ENCODE data around the gene ZNF70.

ZNF70 gene

GRCh38 chr22:23695141-23695540 lies 55.8 kb downstream of the ZNF70 start:
- Mint-ChIP-seq H3K27ac (peak overlapping the region; percentile 99), H3K4me3 (no peak overlapping the region), H3K27me3 (no peaks in the 10 kb centered on the region), H3K36me3 (peaks cover 54% of the 10 kb centered on the region), H3K4me1 (peaks cover 47% of the 10 kb centered on the region), H3K9me3 (no peaks in the 10 kb centered on the region)
- CTCF ChIA-PET: interaction anchor here (1.6 kb wide), 1 partner anchor 68 kb away, joined by 5 read pairs; no protein-coding TSS in a partner anchor
- no peak for DNase-seq

GRCh38 chr22:23693979-23694680 lies 56.8 kb downstream of the ZNF70 start:
- CTCF ChIA-PET: no interaction called here
- Mint-ChIP-seq H3K4me1 (peaks cover 42% of the 10 kb centered on the region), H3K9me3 (no peaks in the 10 kb centered on the region), H3K36me3 (peaks cover 44% of the 10 kb centered on the region), H3K4me3 (no peak overlapping the region), H3K27me3 (no peaks in the 10 kb centered on the region), H3K27ac (peak overlapping the region; percentile 99)
- no peak for DNase-seq

- H3K27me3 Mint-ChIP-seq: no peaks in the 10 kb centered on the region
- H3K9me3 Mint-ChIP-seq: no peaks in the 10 kb centered on the region
- CTCF ChIA-PET: no interaction called here
- H3K4me1 Mint-ChIP-seq: peaks cover 33% of the 10 kb centered on the region
- no peak for DNase-seq
- no peak overlapping the region for H3K4me3 Mint-ChIP-seq
- H3K27ac Mint-ChIP-seq: peak overlapping the region; percentile 69
- peaks cover 36% of the 10 kb centered on the region for H3K36me3 Mint-ChIP-seq
Observed at GRCh38 chr22:23692598-23693291, 58.2 kb downstream of the ZNF70 start.

GRCh38 chr22:23691748-23692423 lies 59.0 kb downstream of the ZNF70 start:
- Mint-ChIP-seq H3K9me3 (no peaks in the 10 kb centered on the region), H3K27ac (no peak overlapping the region), H3K4me3 (no peak overlapping the region), H3K4me1 (peaks cover 24% of the 10 kb centered on the region), H3K27me3 (no peaks in the 10 kb centered on the region), H3K36me3 (peaks cover 35% of the 10 kb centered on the region)
- CTCF ChIA-PET: no interaction called here
- DNase-seq: no peak

- CTCF ChIA-PET: no interaction called here
- no peak within 1 kb of the TSS for H3K4me3 Mint-ChIP-seq
- H3K27me3 Mint-ChIP-seq: no peaks in the 10 kb centered on the region
- peaks cover 12% of the 10 kb centered on the region for H3K4me1 Mint-ChIP-seq
- DNase-seq: no peak
- H3K9me3 Mint-ChIP-seq: no peaks in the 10 kb centered on the region
- H3K27ac Mint-ChIP-seq: no peak within 1 kb of the TSS
- peaks cover 28% of the 10 kb centered on the region for H3K36me3 Mint-ChIP-seq
Observed at GRCh38 chr22:23690713-23691112, 60.2 kb downstream of the ZNF70 start, which contains the start of gene RGL4. Gene RGL4, plus strand, starts transcription at chr22:23691013. Its CDS starts 1,018 bp downstream, at chr22:23692031.

- Mint-ChIP-seq H3K4me1 (peaks cover 2% of the 10 kb centered on the region), H3K9me3 (no peaks in the 10 kb centered on the region), H3K4me3 (no peak overlapping the region), H3K27ac (no peak overlapping the region), H3K36me3 (peaks cover 23% of the 10 kb centered on the region), H3K27me3 (no peaks in the 10 kb centered on the region)
- CTCF ChIA-PET: no interaction called here
- DNase-seq: no peak
Observed at GRCh38 chr22:23689414-23689813, 61.5 kb downstream of the ZNF70 start.

Measured in activated naive CD4-positive, alpha-beta T cell treated with anti-CD3 and anti-CD28 coated beads, Interleukin-2, amount 10 ng/mL, durations not matched to agents 7 days and 5 days (primary cell).